HG02981 (cell line): ENCODE data around the gene TULP1.

Source experiments
- ATAC-seq: cut with Tn5 transposase; IDR thresholded peaks from one replicate; pipeline ENCODE4 v1.9.1; 2021; ENCODE audit warnings: mild to moderate bottlenecking, moderate library complexity; ENCODE audit not compliant: unreplicated experiment

Gene TULP1

GRCh38 chr6:35468980-35469750 is 43.5 kb downstream of the TULP1 start:
- ATAC-seq: no peak

GRCh38 chr6:35468181-35468979 is 44.3 kb downstream of the TULP1 start, which contains the start of gene RPL10A:
RPL10A (plus strand) TSS chr6:35468401; CDS start chr6:35468435, 34 bp downstream.
- peak; percentile 83 for ATAC-seq

GRCh38 chr6:35465646-35466045 is 47.0 kb downstream of the TULP1 start:
- ATAC-seq: no peak

GRCh38 chr6:35463292-35463691 is 49.4 kb downstream of the TULP1 start:
- no peak for ATAC-seq

GRCh38 chr6:35461270-35461669 is 51.4 kb downstream of the TULP1 start:
- no peak for ATAC-seq

- no peak for ATAC-seq
Observed at GRCh38 chr6:35457907-35458306, 54.8 kb downstream of the TULP1 start.

GRCh38 chr6:35454391-35455110 is 58.1 kb downstream of the TULP1 start:
- ATAC-seq: no peak

- ATAC-seq: no peak
Observed at GRCh38 chr6:35453236-35453635, 59.5 kb downstream of the TULP1 start.

- ATAC-seq: peak; percentile 86
Observed at GRCh38 chr6:35452183-35453090, 60.3 kb downstream of the TULP1 start, which contains the start of gene FANCE. FANCE (plus strand) TSS chr6:35452338; CDS start chr6:35452546, 208 bp downstream.

- ATAC-seq: no peak
Observed at GRCh38 chr6:35451354-35452182, 61.1 kb downstream of the TULP1 start.

GRCh38 chr6:35449287-35449881 is 63.3 kb downstream of the TULP1 start:
- peak; percentile 33 for ATAC-seq

GRCh38 chr6:35448191-35448590 is 64.5 kb downstream of the TULP1 start:
- no peak for ATAC-seq
